Measurements from ENCODE around the gene ROR1. TPM values are rescaled to one million over a fixed set of nuclear protein-coding genes. Genes with fewer than 3 reads are reported as not detected.

ROR1 gene
- total RNA-seq, 1 donor from 2014 or later: 6.7 TPM

GRCh38 chr1:63818567-63819325 lies 44.9 kb downstream of the ROR1 start:
- no peak for TF ChIP-seq CTCF (IDR thresholded peaks at IDR 0.05; ENCODE audit: unreplicated experiment)
- no peaks in the 10 kb centered on the region for H3K27me3 Mint-ChIP-seq (ENCODE audit: unreplicated experiment)
- H3K4me1 Mint-ChIP-seq (ENCODE audit: unreplicated experiment): no peaks in the 10 kb centered on the region
- H3K36me3 Mint-ChIP-seq (ENCODE audit: low read depth, unreplicated experiment): peaks cover 16% of the 10 kb centered on the region
- H3K27ac Mint-ChIP-seq (ENCODE audit: unreplicated experiment): no peak overlapping the region
- no peak overlapping the region for H3K4me3 Mint-ChIP-seq (ENCODE audit: unreplicated experiment)
- DNase-seq (ENCODE audit: low spot score): no peak
- H3K9me3 Mint-ChIP-seq (ENCODE audit: unreplicated experiment): no peaks in the 10 kb centered on the region

DNA sequence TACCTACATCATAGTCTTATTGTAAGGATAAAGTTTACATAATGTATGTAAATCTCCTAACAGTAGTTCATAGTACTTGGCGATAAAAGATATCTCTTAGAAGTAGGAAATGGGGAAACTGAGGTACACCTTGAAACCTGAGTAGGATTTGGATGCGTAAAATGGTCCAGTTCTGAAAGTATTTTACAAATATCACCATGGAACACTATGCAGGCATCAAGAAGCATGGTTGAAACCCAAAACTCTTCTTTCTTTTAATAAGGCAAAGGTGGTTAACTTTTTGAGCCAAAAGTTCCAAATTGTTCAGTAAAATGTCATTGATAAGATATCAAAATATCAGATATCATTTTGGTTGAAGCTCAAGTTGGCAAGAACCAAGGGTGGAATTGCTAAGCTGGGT lies 46.0 kb downstream of the ROR1 start:
- Mint-ChIP-seq H3K27ac (ENCODE audit: unreplicated experiment) (no peak overlapping the region), H3K9me3 (ENCODE audit: unreplicated experiment) (no peaks in the 10 kb centered on the region), H3K27me3 (ENCODE audit: unreplicated experiment) (no peaks in the 10 kb centered on the region), H3K4me3 (ENCODE audit: unreplicated experiment) (no peak overlapping the region), H3K4me1 (ENCODE audit: unreplicated experiment) (no peaks in the 10 kb centered on the region), H3K36me3 (ENCODE audit: low read depth, unreplicated experiment) (peaks cover 16% of the 10 kb centered on the region)
- no peak for DNase-seq (ENCODE audit: low spot score)
- no peak for TF ChIP-seq CTCF (IDR thresholded peaks at IDR 0.05; ENCODE audit: unreplicated experiment)

DNA sequence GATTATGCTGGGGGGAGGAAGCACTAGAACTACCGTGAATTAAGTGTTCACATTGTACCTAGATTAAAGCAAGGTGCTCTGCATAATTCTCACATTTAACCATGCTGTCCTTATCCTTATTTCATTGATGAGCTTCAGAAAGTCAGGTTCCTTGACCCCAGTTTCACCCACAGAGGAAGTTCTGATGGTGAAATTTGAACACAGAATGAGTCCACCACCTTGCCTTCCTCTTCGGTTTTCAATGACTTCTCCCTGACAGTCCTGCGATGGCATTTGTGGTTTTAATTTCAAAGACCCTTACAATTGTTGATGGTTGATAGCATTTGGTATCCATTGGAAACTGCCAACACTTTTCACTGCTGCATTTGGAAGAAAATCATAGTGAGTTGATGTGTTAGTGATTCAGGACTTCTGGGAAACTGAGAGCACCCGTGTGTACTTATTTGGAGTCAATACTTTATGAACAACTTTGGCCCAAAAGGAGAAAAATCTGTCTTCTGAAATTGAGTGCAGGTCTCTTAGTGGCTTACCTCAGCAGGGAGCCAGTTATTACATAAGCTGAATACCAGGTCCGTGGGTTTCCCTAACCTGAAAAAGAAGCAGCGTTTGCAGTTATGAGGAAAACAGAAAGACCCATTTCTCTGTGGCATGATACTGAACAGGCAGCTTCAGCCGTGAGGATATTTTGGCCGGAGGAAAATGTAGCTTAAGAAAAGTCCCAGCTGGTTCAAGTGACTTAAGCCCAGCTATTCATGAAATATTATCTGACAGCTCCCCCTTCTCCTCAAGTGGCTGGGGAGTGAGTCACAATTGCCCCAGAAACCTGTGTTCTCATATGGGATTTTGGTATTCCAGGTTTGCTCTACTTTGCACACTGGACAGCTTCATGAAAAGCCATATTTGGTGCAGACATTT lies 47.5 kb downstream of the ROR1 start:
- TF ChIP-seq CTCF (IDR thresholded peaks at IDR 0.05; ENCODE audit: unreplicated experiment): no peak
- Mint-ChIP-seq H3K27ac (ENCODE audit: unreplicated experiment) (no peak overlapping the region), H3K4me1 (ENCODE audit: unreplicated experiment) (no peaks in the 10 kb centered on the region), H3K36me3 (ENCODE audit: low read depth, unreplicated experiment) (peaks cover 8% of the 10 kb centered on the region), H3K4me3 (ENCODE audit: unreplicated experiment) (no peak overlapping the region), H3K27me3 (ENCODE audit: unreplicated experiment) (no peaks in the 10 kb centered on the region), H3K9me3 (ENCODE audit: unreplicated experiment) (no peaks in the 10 kb centered on the region)
- no peak for DNase-seq (ENCODE audit: low spot score)

- no peaks in the 10 kb centered on the region for H3K9me3 Mint-ChIP-seq (ENCODE audit: unreplicated experiment)
- no peaks in the 10 kb centered on the region for H3K27me3 Mint-ChIP-seq (ENCODE audit: unreplicated experiment)
- H3K4me1 Mint-ChIP-seq (ENCODE audit: unreplicated experiment): no peaks in the 10 kb centered on the region
- no peaks in the 10 kb centered on the region for H3K36me3 Mint-ChIP-seq (ENCODE audit: low read depth, unreplicated experiment)
- H3K4me3 Mint-ChIP-seq (ENCODE audit: unreplicated experiment): no peak overlapping the region
- TF ChIP-seq CTCF (IDR thresholded peaks at IDR 0.05; ENCODE audit: unreplicated experiment): no peak
- H3K27ac Mint-ChIP-seq (ENCODE audit: unreplicated experiment): no peak overlapping the region
- no peak for DNase-seq (ENCODE audit: low spot score)
Observed at GRCh38 chr1:63822540-63822939, 48.7 kb downstream of the ROR1 start.

GRCh38 chr1:63824451-63824850 lies 50.6 kb downstream of the ROR1 start:
- no peaks in the 10 kb centered on the region for H3K9me3 Mint-ChIP-seq (ENCODE audit: unreplicated experiment)
- no peak overlapping the region for H3K4me3 Mint-ChIP-seq (ENCODE audit: unreplicated experiment)
- TF ChIP-seq CTCF (IDR thresholded peaks at IDR 0.05; ENCODE audit: unreplicated experiment): no peak
- H3K27me3 Mint-ChIP-seq (ENCODE audit: unreplicated experiment): no peaks in the 10 kb centered on the region
- no peaks in the 10 kb centered on the region for H3K4me1 Mint-ChIP-seq (ENCODE audit: unreplicated experiment)
- no peak for DNase-seq (ENCODE audit: low spot score)
- no peaks in the 10 kb centered on the region for H3K36me3 Mint-ChIP-seq (ENCODE audit: low read depth, unreplicated experiment)
- H3K27ac Mint-ChIP-seq (ENCODE audit: unreplicated experiment): no peak overlapping the region
